GM23338 (cell line): ENCODE results near the gene FAM234A. TPM values are rescaled to one million over a fixed set of nuclear protein-coding genes. Genes with fewer than 3 reads are reported as not detected.

Source experiments
- ATAC-seq: fragments of 200-7000 bp; cut with Tn5 transposase; 3 replicates; pipeline ENCODE4 v1.9.1; 2020
- DNase-seq: peaks from one replicate; pipeline ENCODE4 v3.0.0-alpha.2; 2015; ENCODE audit warnings: low spot score
- H2AFZ ChIP-seq: fragments of 200-600 bp; sonication (generic); 2 replicates; pipeline ENCODE4 v1.8.0; 2016; ENCODE audit warnings: antibody characterized with exemption, mild to moderate bottlenecking, moderate library complexity
- H3F3A ChIP-seq: fragments of 200-600 bp; sonication (generic); replicated peaks from 2 replicates; pipeline ENCODE4 v1.8.0; 2017; ENCODE audit warnings: antibody characterized with exemption, mixed run types, low read depth
- H3K27ac ChIP-seq: fragments of 200-600 bp; sonication (generic); 2 replicates; pipeline ENCODE4 v1.6.1; 2016; ENCODE audit warnings: low read depth
- H3K27me3 ChIP-seq: fragments of 200-600 bp; sonication (generic); 2 replicates; pipeline ENCODE4 v1.8.0; 2016; ENCODE audit warnings: mild to moderate bottlenecking, mixed run types, moderate library complexity; ENCODE audit not compliant: insufficient read depth
- H3K36me3 ChIP-seq: fragments of 200-600 bp; sonication (generic); 2 replicates; pipeline ENCODE4 v1.8.0; 2016; ENCODE audit warnings: mild to moderate bottlenecking; ENCODE audit not compliant: insufficient read depth
- H3K4me1 ChIP-seq: fragments of 200-600 bp; sonication (generic); 2 replicates; pipeline ENCODE4 v1.8.0; 2016; ENCODE audit warnings: mild to moderate bottlenecking, moderate library complexity; ENCODE audit not compliant: insufficient read depth
- H3K4me2 ChIP-seq: fragments of 200-600 bp; sonication (generic); 2 replicates; pipeline ENCODE4 v1.7.1; 2017; ENCODE audit warnings: mixed run types
- H3K4me3 ChIP-seq: fragments of 200-600 bp; sonication (generic); 2 replicates; pipeline ENCODE4 v1.6.1; 2016; ENCODE audit warnings: mixed run types
- H3K79me2 ChIP-seq: fragments of 200-600 bp; sonication (generic); replicated peaks from 2 replicates; pipeline ENCODE4 v1.8.0; 2017; ENCODE audit warnings: mild to moderate bottlenecking; ENCODE audit not compliant: insufficient read depth
- H3K9me2 ChIP-seq: fragments of 200-600 bp; sonication (generic); 2 replicates; pipeline ENCODE4 v1.8.0; 2017; ENCODE audit not compliant: insufficient read depth
- H4K20me1 ChIP-seq: fragments of 200-600 bp; sonication (generic); replicated peaks from 2 replicates; pipeline ENCODE4 v1.8.0; 2017; ENCODE audit warnings: mild to moderate bottlenecking; ENCODE audit not compliant: insufficient read depth
- H3K27ac Mint-ChIP-seq: 2 replicates; pipeline ENCODE4 v1.8.0; 2020; ENCODE audit warnings: inconsistent platforms, mild to moderate bottlenecking, moderate library complexity, mixed read lengths
- H3K27me3 Mint-ChIP-seq: 3 replicates; pipeline ENCODE4 v1.8.0; 2022; ENCODE audit warnings: low read depth, mild to moderate bottlenecking, moderate library complexity, mixed read lengths, inconsistent platforms; ENCODE audit not compliant: insufficient read depth, poor library complexity
- H3K36me3 Mint-ChIP-seq: 3 replicates; pipeline ENCODE4 v1.8.0; 2021; ENCODE audit warnings: low read depth, mild to moderate bottlenecking, inconsistent platforms, moderate library complexity, mixed read lengths
- H3K4me1 Mint-ChIP-seq: 3 replicates; pipeline ENCODE4 v1.8.0; 2020; ENCODE audit warnings: mild to moderate bottlenecking, inconsistent platforms, mixed read lengths
- H3K4me3 Mint-ChIP-seq: 3 replicates; pipeline ENCODE4 v1.8.0; 2021; ENCODE audit warnings: moderate library complexity, mild to moderate bottlenecking, inconsistent platforms, mixed read lengths
- H3K9me3 Mint-ChIP-seq: 3 replicates; pipeline ENCODE4 v1.8.0; 2020; ENCODE audit warnings: moderate library complexity, mild to moderate bottlenecking, inconsistent platforms, mixed read lengths
- CREB1 ChIP-seq: fragments of 250-450 bp; sonication (Bioruptor Pico); IDR thresholded peaks from 2 replicates; pipeline ENCODE4 v1.5.0; 2020; ENCODE audit warnings: low read depth, mild to moderate bottlenecking, moderate library complexity
- EZH2 ChIP-seq: fragments of 200-600 bp; sonication (generic); IDR thresholded peaks from one replicate; pipeline ENCODE4 v1.8.0; 2017; ENCODE audit warnings: antibody characterized with exemption, mild to moderate bottlenecking, low read depth; ENCODE audit not compliant: unreplicated experiment
- EZH2phosphoT487 ChIP-seq: fragments of 200-600 bp; sonication (generic); IDR thresholded peaks from one replicate; pipeline ENCODE4 v1.8.1; 2018; ENCODE audit warnings: antibody characterized with exemption; ENCODE audit not compliant: unreplicated experiment
- JUNB ChIP-seq: IDR thresholded peaks from one replicate; pipeline ENCODE4 v1.6.1; 2016; ENCODE audit warnings: antibody characterized with exemption; ENCODE audit not compliant: unreplicated experiment
- NANOG ChIP-seq: IDR thresholded peaks from 2 replicates; pipeline ENCODE4 v1.6.1; 2016; ENCODE audit warnings: antibody characterized with exemption, borderline replicate concordance
- POLR2AphosphoS5 ChIP-seq: IDR thresholded peaks from 2 replicates; pipeline ENCODE4 v1.6.1; 2016; ENCODE audit warnings: antibody characterized with exemption, low read depth
- STAT1 ChIP-seq: IDR thresholded peaks from one replicate; pipeline ENCODE4 v1.6.1; 2016; ENCODE audit warnings: antibody characterized with exemption; ENCODE audit not compliant: unreplicated experiment
- ZNF114 ChIP-seq: fragments of 250-450 bp; sonication (Bioruptor Pico); IDR thresholded peaks from 2 replicates; pipeline ENCODE4 v1.5.0; 2020; ENCODE audit warnings: mild to moderate bottlenecking, moderate library complexity
- ZNF331 ChIP-seq: fragments of 250-450 bp; sonication (Bioruptor Pico); IDR thresholded peaks from 2 replicates; pipeline ENCODE4 v1.5.0; 2020; ENCODE audit warnings: low read depth, mild to moderate bottlenecking, moderate library complexity
- polyA plus RNA-seq: library from polyadenylated mRNA; unstranded; fragments of >200 nt; fragmentation: Nextera tagmentation; extraction: Ambion mirVana; gene quantifications from 2 replicates; pipeline ENCODE4 v1.2.1, GENCODE V29; 2016
- total RNA-seq: library from RNA; depleted of rRNA; stranded (reverse); fragments of >200 nt; shearing (Covaris generic); gene quantifications from 2 replicates; pipeline ENCODE4 v1.2.3, GENCODE V29; 2014
- TF ChIP-seq, protein P1 (sequence below): IDR thresholded peaks from 2 replicates; pipeline ENCODE4 v1.6.1; 2016; ENCODE audit warnings: antibody characterized with exemption
- TF ChIP-seq, protein P2 (sequence below), 2 experiments: fragments of 200-600 bp in 1 of 2; sonication (generic) in 1 of 2; conservative IDR thresholded peaks; 2 replicates each; pipeline versions ENCODE4 v1.5.1 to v1.6.1; 2016 to 2017; ENCODE audit warnings: antibody characterized with exemption in 2 of 2, low read depth in 2 of 2, mild to moderate bottlenecking in 2 of 2, moderate library complexity in 1 of 2
- TF ChIP-seq, protein P3 (sequence below): fragments of 250-450 bp; sonication (Bioruptor Pico); IDR thresholded peaks from 2 replicates; pipeline ENCODE4 v1.5.0; 2020; ENCODE audit warnings: mild to moderate bottlenecking, moderate library complexity
- TF ChIP-seq, protein P4 (sequence below): IDR thresholded peaks from one replicate; pipeline ENCODE4 v1.6.1; 2018; ENCODE audit warnings: antibody characterized with exemption; ENCODE audit not compliant: unreplicated experiment

The FAM234A gene
- total and polyA plus RNA-seq, 2 experiments from 2014 or later: 41.9 to 128 TPM

DNA sequence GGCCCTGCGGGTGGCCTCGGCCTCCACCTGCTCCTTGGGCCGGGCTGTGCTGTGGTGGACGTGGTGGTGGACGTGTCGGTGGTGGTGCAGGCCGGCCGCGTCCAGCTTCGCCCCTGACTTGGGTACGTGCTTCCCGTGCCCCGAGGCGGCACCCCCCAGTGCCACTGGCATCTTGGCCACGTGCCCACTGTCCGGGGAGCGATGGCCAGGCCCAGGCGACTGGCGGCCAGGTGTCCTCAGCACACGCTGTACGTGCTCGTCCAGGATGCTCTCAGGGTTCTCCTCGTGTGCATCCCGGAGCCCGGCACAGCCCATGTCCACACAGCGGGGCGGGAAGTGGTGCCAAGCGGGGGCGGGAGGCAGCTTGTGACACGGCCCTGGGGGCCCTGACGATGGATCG lies 63.2 kb downstream of the FAM234A start:
- H3K27me3 Mint-ChIP-seq: peaks cover 7% of the 10 kb centered on the region
- no peak for ATAC-seq

More for the DNA sequence above, 63.2 kb downstream of the FAM234A start:
- Histone ChIP-seq H3K9me2 (no peaks in the 10 kb centered on the region), H3K27ac (no peak overlapping the region), H4K20me1 (peaks cover 9% of the 10 kb centered on the region; the same call in 1 of the 2 replicates), H3K27me3 (no peaks in the 10 kb centered on the region), H3K36me3 (no peaks in the 10 kb centered on the region; the same call in 1 of the 2 replicates), H3K4me3 (no peak overlapping the region), H2AFZ (no peak overlapping the region), H3K4me1 (no peaks in the 10 kb centered on the region), H3F3A (no peaks in the 10 kb centered on the region), H3K79me2 (no peaks in the 10 kb centered on the region), H3K4me2 (no peak overlapping the region)
- Mint-ChIP-seq H3K4me3 (no peak overlapping the region), H3K36me3 (no peaks in the 10 kb centered on the region), H3K4me1 (no peaks in the 10 kb centered on the region), H3K27ac (no peak overlapping the region), H3K9me3 (no peaks in the 10 kb centered on the region)
- DNase-seq: no peak
- TF ChIP-seq STAT1 (no peak), ZNF114 (CRISPR knock-in tag) (no peak), NANOG (no peak), CREB1 (CRISPR knock-in tag) (no peak), JUNB (no peak), ZNF331 (CRISPR knock-in tag) (no peak), EZH2 (no peak), POLR2AphosphoS5 (no peak), EZH2phosphoT487 (no peak)
- TF ChIP-seq, protein P1, sequence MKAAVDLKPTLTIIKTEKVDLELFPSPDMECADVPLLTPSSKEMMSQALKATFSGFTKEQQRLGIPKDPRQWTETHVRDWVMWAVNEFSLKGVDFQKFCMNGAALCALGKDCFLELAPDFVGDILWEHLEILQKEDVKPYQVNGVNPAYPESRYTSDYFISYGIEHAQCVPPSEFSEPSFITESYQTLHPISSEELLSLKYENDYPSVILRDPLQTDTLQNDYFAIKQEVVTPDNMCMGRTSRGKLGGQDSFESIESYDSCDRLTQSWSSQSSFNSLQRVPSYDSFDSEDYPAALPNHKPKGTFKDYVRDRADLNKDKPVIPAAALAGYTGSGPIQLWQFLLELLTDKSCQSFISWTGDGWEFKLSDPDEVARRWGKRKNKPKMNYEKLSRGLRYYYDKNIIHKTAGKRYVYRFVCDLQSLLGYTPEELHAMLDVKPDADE: no peak
- TF ChIP-seq, protein P2, sequence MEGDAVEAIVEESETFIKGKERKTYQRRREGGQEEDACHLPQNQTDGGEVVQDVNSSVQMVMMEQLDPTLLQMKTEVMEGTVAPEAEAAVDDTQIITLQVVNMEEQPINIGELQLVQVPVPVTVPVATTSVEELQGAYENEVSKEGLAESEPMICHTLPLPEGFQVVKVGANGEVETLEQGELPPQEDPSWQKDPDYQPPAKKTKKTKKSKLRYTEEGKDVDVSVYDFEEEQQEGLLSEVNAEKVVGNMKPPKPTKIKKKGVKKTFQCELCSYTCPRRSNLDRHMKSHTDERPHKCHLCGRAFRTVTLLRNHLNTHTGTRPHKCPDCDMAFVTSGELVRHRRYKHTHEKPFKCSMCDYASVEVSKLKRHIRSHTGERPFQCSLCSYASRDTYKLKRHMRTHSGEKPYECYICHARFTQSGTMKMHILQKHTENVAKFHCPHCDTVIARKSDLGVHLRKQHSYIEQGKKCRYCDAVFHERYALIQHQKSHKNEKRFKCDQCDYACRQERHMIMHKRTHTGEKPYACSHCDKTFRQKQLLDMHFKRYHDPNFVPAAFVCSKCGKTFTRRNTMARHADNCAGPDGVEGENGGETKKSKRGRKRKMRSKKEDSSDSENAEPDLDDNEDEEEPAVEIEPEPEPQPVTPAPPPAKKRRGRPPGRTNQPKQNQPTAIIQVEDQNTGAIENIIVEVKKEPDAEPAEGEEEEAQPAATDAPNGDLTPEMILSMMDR (conservative IDR thresholded peaks at IDR 0.05; ENCODE audit: low read depth in 2 of 2): no peak
- TF ChIP-seq, protein P3, sequence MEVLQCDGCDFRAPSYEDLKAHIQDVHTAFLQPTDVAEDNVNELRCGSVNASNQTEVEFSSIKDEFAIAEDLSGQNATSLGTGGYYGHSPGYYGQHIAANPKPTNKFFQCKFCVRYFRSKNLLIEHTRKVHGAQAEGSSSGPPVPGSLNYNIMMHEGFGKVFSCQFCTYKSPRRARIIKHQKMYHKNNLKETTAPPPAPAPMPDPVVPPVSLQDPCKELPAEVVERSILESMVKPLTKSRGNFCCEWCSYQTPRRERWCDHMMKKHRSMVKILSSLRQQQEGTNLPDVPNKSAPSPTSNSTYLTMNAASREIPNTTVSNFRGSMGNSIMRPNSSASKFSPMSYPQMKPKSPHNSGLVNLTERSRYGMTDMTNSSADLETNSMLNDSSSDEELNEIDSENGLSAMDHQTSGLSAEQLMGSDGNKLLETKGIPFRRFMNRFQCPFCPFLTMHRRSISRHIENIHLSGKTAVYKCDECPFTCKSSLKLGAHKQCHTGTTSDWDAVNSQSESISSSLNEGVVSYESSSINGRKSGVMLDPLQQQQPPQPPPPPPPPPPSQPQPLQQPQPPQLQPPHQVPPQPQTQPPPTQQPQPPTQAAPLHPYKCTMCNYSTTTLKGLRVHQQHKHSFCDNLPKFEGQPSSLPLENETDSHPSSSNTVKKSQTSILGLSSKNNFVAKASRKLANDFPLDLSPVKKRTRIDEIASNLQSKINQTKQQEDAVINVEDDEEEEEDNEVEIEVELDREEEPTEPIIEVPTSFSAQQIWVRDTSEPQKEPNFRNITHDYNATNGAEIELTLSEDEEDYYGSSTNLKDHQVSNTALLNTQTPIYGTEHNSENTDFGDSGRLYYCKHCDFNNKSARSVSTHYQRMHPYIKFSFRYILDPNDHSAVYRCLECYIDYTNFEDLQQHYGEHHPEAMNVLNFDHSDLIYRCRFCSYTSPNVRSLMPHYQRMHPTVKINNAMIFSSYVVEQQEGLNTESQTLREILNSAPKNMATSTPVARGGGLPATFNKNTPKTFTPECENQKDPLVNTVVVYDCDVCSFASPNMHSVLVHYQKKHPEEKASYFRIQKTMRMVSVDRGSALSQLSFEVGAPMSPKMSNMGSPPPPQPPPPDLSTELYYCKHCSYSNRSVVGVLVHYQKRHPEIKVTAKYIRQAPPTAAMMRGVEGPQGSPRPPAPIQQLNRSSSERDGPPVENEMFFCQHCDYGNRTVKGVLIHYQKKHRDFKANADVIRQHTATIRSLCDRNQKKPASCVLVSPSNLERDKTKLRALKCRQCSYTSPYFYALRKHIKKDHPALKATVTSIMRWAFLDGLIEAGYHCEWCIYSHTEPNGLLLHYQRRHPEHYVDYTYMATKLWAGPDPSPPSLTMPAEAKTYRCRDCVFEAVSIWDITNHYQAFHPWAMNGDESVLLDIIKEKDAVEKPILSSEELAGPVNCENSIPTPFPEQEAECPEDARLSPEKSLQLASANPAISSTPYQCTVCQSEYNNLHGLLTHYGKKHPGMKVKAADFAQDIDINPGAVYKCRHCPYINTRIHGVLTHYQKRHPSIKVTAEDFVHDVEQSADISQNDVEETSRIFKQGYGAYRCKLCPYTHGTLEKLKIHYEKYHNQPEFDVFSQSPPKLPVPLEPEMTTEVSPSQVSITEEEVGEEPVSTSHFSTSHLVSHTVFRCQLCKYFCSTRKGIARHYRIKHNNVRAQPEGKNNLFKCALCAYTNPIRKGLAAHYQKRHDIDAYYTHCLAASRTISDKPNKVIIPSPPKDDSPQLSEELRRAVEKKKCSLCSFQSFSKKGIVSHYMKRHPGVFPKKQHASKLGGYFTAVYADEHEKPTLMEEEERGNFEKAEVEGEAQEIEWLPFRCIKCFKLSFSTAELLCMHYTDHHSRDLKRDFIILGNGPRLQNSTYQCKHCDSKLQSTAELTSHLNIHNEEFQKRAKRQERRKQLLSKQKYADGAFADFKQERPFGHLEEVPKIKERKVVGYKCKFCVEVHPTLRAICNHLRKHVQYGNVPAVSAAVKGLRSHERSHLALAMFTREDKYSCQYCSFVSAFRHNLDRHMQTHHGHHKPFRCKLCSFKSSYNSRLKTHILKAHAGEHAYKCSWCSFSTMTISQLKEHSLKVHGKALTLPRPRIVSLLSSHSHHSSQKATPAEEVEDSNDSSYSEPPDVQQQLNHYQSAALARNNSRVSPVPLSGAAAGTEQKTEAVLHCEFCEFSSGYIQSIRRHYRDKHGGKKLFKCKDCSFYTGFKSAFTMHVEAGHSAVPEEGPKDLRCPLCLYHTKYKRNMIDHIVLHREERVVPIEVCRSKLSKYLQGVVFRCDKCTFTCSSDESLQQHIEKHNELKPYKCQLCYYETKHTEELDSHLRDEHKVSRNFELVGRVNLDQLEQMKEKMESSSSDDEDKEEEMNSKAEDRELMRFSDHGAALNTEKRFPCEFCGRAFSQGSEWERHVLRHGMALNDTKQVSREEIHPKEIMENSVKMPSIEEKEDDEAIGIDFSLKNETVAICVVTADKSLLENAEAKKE (CRISPR knock-in tag): no peak
- TF ChIP-seq, protein P4, sequence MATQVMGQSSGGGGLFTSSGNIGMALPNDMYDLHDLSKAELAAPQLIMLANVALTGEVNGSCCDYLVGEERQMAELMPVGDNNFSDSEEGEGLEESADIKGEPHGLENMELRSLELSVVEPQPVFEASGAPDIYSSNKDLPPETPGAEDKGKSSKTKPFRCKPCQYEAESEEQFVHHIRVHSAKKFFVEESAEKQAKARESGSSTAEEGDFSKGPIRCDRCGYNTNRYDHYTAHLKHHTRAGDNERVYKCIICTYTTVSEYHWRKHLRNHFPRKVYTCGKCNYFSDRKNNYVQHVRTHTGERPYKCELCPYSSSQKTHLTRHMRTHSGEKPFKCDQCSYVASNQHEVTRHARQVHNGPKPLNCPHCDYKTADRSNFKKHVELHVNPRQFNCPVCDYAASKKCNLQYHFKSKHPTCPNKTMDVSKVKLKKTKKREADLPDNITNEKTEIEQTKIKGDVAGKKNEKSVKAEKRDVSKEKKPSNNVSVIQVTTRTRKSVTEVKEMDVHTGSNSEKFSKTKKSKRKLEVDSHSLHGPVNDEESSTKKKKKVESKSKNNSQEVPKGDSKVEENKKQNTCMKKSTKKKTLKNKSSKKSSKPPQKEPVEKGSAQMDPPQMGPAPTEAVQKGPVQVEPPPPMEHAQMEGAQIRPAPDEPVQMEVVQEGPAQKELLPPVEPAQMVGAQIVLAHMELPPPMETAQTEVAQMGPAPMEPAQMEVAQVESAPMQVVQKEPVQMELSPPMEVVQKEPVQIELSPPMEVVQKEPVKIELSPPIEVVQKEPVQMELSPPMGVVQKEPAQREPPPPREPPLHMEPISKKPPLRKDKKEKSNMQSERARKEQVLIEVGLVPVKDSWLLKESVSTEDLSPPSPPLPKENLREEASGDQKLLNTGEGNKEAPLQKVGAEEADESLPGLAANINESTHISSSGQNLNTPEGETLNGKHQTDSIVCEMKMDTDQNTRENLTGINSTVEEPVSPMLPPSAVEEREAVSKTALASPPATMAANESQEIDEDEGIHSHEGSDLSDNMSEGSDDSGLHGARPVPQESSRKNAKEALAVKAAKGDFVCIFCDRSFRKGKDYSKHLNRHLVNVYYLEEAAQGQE: no peak
